CD4-positive, alpha-beta T cell (primary cell): ENCODE measurements around the gene MOB1B. TPM values are rescaled to one million over a fixed set of nuclear protein-coding genes. Genes with fewer than 3 reads are reported as not detected.

Experiments
- ATAC-seq: fragments of 200-7000 bp; cut with Tn5 transposase; one replicate; pipeline ENCODE4 v1.10.0; 2022; ENCODE audit warnings: mild to moderate bottlenecking; ENCODE audit not compliant: poor library complexity
- CTCF ChIA-PET: fragments of 350-600 bp; sonication (Branson Sonifier 250); formaldehyde crosslinking; loops from one replicate; lab custom pipeline; 2021; ENCODE audit warnings: antibody characterized with exemption, inconsistent platforms; lab: Charles Lee
- POLR2A ChIA-PET: fragments of 350-600 bp; sonication (Branson Sonifier 250); formaldehyde crosslinking; loops from one replicate; lab custom pipeline; 2021; ENCODE audit warnings: antibody characterized with exemption, inconsistent platforms; lab: Charles Lee
- DNase-seq, 14 experiments: peaks; one replicate each; pipeline ENCODE4 v3.0.0-alpha.2; 2013 to 2020; ENCODE audit warnings: mixed read lengths in 2 of 14
- H3K27ac ChIP-seq, 2 donors: one replicate each; pipeline versions ENCODE4 v1.5.1 to v1.7.0; 2013; ENCODE audit warnings: low read length in 2 of 2, low read depth in 1 of 2, mild to moderate bottlenecking in 1 of 2
- H3K27me3 ChIP-seq, 2 experiments: 1 replicate in 1 of 2; 2 replicates in 1 of 2; pipeline versions ENCODE4 v1.6.1 to v1.7.0; 2013; ENCODE audit warnings: low read length in 2 of 2, control low read depth in 1 of 2, mild to moderate bottlenecking in 1 of 2, moderate library complexity in 1 of 2; ENCODE audit not compliant: insufficient read depth in 2 of 2, control insufficient read depth in 1 of 2
- H3K36me3 ChIP-seq: one replicate; pipeline ENCODE4 v1.6.1; 2013; ENCODE audit warnings: low read length, control low read depth; ENCODE audit not compliant: insufficient read depth
- H3K4me1 ChIP-seq: one replicate; pipeline ENCODE4 v1.6.1; 2013; ENCODE audit warnings: low read length, control low read depth; ENCODE audit not compliant: insufficient read depth
- H3K4me3 ChIP-seq: one replicate; pipeline ENCODE4 v1.5.1; 2013; ENCODE audit warnings: mild to moderate bottlenecking, low read length, moderate library complexity
- H3K9me3 ChIP-seq, 2 experiments: 1 replicate in 1 of 2; 2 replicates in 1 of 2; pipeline versions ENCODE4 v1.6.1 to v1.7.0; 2013; ENCODE audit warnings: low read length in 2 of 2, mild to moderate bottlenecking in 2 of 2, control low read depth in 1 of 2, moderate library complexity in 1 of 2; ENCODE audit not compliant: control insufficient read depth in 1 of 2, insufficient read depth in 1 of 2
- H3K27ac Mint-ChIP-seq: one replicate; pipeline ENCODE4 v1.8.0; 2020; ENCODE audit warnings: mixed read lengths
- H3K27me3 Mint-ChIP-seq: one replicate; pipeline ENCODE4 v1.8.0; 2021; ENCODE audit warnings: mixed read lengths
- H3K36me3 Mint-ChIP-seq: one replicate; pipeline ENCODE4 v1.8.0; 2021; ENCODE audit warnings: low read depth, mixed read lengths
- H3K4me1 Mint-ChIP-seq: one replicate; pipeline ENCODE4 v1.8.0; 2021; ENCODE audit warnings: low read depth, mixed read lengths
- H3K4me3 Mint-ChIP-seq: one replicate; pipeline ENCODE4 v1.8.0; 2020; ENCODE audit warnings: mild to moderate bottlenecking, mixed read lengths
- H3K9me3 Mint-ChIP-seq: one replicate; pipeline ENCODE4 v1.8.0; 2020; ENCODE audit warnings: mixed read lengths
- intact Hi-C, 2 experiments: fragments of 100-400 bp; cut with DNase I in 1 of 2; cut with micrococcal nuclease in 1 of 2; formaldehyde crosslinking; loops; one replicate each; pipeline versions ENCODE4 v1.15.1 to v1.9.0; 2023 to 2025; cut with DNase I, micrococcal nuclease
- total RNA-seq, 174 experiments: library from RNA in 2 of 174; stranded (reverse) in 2 of 174; gene quantifications; one replicate each; pipeline ENCODE4 v1.2.3 and lab custom pipeline; 2021 to 2026
- TF ChIP-seq, protein P1 (sequence below): fragments of 200-600 bp; IDR thresholded peaks from one replicate; pipeline ENCODE4 v1.8.0; 2022; ENCODE audit warnings: antibody characterized with exemption, mild to moderate bottlenecking

MOB1B gene
- total RNA-seq, 2 experiments from 2014 or later: 13.1 to 13.4 TPM

GRCh38 chr4:71008196-71008595 is 106.0 kb downstream of the MOB1B start:
- TF ChIP-seq, protein P1, sequence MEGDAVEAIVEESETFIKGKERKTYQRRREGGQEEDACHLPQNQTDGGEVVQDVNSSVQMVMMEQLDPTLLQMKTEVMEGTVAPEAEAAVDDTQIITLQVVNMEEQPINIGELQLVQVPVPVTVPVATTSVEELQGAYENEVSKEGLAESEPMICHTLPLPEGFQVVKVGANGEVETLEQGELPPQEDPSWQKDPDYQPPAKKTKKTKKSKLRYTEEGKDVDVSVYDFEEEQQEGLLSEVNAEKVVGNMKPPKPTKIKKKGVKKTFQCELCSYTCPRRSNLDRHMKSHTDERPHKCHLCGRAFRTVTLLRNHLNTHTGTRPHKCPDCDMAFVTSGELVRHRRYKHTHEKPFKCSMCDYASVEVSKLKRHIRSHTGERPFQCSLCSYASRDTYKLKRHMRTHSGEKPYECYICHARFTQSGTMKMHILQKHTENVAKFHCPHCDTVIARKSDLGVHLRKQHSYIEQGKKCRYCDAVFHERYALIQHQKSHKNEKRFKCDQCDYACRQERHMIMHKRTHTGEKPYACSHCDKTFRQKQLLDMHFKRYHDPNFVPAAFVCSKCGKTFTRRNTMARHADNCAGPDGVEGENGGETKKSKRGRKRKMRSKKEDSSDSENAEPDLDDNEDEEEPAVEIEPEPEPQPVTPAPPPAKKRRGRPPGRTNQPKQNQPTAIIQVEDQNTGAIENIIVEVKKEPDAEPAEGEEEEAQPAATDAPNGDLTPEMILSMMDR: no peak
- no peak overlapping the region for H3K4me3 ChIP-seq
- ATAC-seq (no peak), DNase-seq (no peak)
- no peaks in the 10 kb centered on the region for H3K9me3 Mint-ChIP-seq
- H3K36me3 Mint-ChIP-seq: peaks cover 43% of the 10 kb centered on the region
- H3K4me1 Mint-ChIP-seq: peaks cover 62% of the 10 kb centered on the region
- H3K27ac Mint-ChIP-seq: peak overlapping the region; percentile 57
- peaks cover 31% of the 10 kb centered on the region for H3K4me1 ChIP-seq
- H3K9me3 ChIP-seq: no peaks in the 10 kb centered on the region
- POLR2A ChIA-PET: interaction anchor here (1.4 kb wide), 1 partner anchor 13 kb away, joined by 3 read pairs; no protein-coding TSS in a partner anchor
- intact Hi-C loops: loop anchor here (2.0 to 5.0 kb wide), 5 partner anchors 13 to 406 kb away; partner anchors contain the start of genes GRSF1 (in 1 of the 2) and MOB1B (in 1 of the 2)
- H3K27me3 ChIP-seq: no peaks in the 10 kb centered on the region
- no peaks in the 10 kb centered on the region for H3K27me3 Mint-ChIP-seq
- H3K27ac ChIP-seq: no peak overlapping the region
- H3K36me3 ChIP-seq: peaks cover 13% of the 10 kb centered on the region
- no peak overlapping the region for H3K4me3 Mint-ChIP-seq
- CTCF ChIA-PET: interaction anchor here (1.0 kb wide), 1 partner anchor 14 kb away, joined by 3 read pairs; the partner anchor contains the start of gene DCK

DNA sequence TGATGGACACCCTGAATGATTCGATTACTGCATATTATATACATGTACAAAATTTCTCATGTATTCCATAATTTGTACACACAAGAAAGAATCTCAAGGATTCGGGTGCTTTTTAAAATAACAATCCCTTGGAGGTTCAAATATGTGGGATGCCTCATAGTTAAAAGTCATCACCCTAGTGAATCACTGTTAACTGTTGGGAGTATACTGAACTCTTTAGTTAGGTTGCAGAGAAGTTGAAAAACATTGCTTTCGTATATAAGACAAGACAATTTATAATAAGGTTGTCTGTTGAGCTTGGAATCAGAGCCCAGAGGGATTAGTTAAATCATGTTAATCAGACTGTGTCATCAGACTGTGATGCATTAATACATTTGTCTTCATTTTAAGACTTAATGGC is 106.9 kb downstream of the MOB1B start:
- peaks cover 44% of the 10 kb centered on the region for H3K36me3 Mint-ChIP-seq
- no peaks in the 10 kb centered on the region for H3K9me3 Mint-ChIP-seq
- Histone ChIP-seq H3K9me3 (no peaks in the 10 kb centered on the region), H3K4me1 (peaks cover 24% of the 10 kb centered on the region), H3K4me3 (no peak overlapping the region), H3K27ac (no peak overlapping the region), H3K36me3 (peaks cover 13% of the 10 kb centered on the region), H3K27me3 (no peaks in the 10 kb centered on the region)
- TF ChIP-seq, protein P1: no peak
- peak overlapping the region; percentile 57 for H3K27ac Mint-ChIP-seq
- no peak overlapping the region for H3K4me3 Mint-ChIP-seq
- ATAC-seq (no peak), DNase-seq (no peak)
- no peaks in the 10 kb centered on the region for H3K27me3 Mint-ChIP-seq
- ChIA-PET POLR2A (interaction anchor here (1.4 kb wide), 1 partner anchor 14 kb away, joined by 3 read pairs; no protein-coding TSS in a partner anchor), CTCF (interaction anchor here (1.0 to 1.7 kb wide), 5 partner anchors 10 to 170 kb away, joined by 3 to 10 read pairs (median 4); partner anchors contain the start of genes DCK and GRSF1)
- intact Hi-C loops: loop anchor here (1.0 to 5.0 kb wide), 6 partner anchors 14 to 408 kb away; partner anchors contain the start of genes GRSF1 (in 1 of the 2) and MOB1B (in 1 of the 2)
- peaks cover 53% of the 10 kb centered on the region for H3K4me1 Mint-ChIP-seq

- Mint-ChIP-seq H3K4me1 (peaks cover 44% of the 10 kb centered on the region), H3K27ac (peak overlapping the region; percentile 57), H3K36me3 (peaks cover 48% of the 10 kb centered on the region), H3K27me3 (no peaks in the 10 kb centered on the region), H3K4me3 (peak overlapping the region; percentile 1), H3K9me3 (no peaks in the 10 kb centered on the region)
- intact Hi-C loops: loop anchor here (1.0 to 5.0 kb wide), 8 partner anchors 15 to 409 kb away; partner anchors contain the start of genes GRSF1 (in 1 of the 2) and MOB1B (in 1 of the 2)
- CTCF ChIA-PET: interaction anchor here (0.6 to 1.7 kb wide), 14 partner anchors 8 to 696 kb away, joined by 3 to 13 read pairs (median 5); partner anchors contain the start of genes DCK and GRSF1
- H3K27me3 ChIP-seq: no peaks in the 10 kb centered on the region
- H3K4me1 ChIP-seq: peaks cover 15% of the 10 kb centered on the region
- peaks cover 10% of the 10 kb centered on the region for H3K36me3 ChIP-seq
- no peak overlapping the region for H3K4me3 ChIP-seq
- TF ChIP-seq, protein P1: peak; percentile 88
- POLR2A ChIA-PET: interaction anchor here (0.5 to 1.4 kb wide), 10 partner anchors 14 to 321 kb away, joined by 3 to 12 read pairs (median 4); partner anchors contain the start of genes DCK, MOB1B and UTP3
- no peaks in the 10 kb centered on the region for H3K9me3 ChIP-seq
- peak; percentile 78 for ATAC-seq
- peak in 4 of 14 experiments; percentile 27 to 74 (median 59) for DNase-seq
- no peak overlapping the region for H3K27ac ChIP-seq
Observed at GRCh38 chr4:71009890-71010588, 107.9 kb downstream of the MOB1B start.
